ENCODE measurements around the gene CHCHD3.

The CHCHD3 gene

DNA sequence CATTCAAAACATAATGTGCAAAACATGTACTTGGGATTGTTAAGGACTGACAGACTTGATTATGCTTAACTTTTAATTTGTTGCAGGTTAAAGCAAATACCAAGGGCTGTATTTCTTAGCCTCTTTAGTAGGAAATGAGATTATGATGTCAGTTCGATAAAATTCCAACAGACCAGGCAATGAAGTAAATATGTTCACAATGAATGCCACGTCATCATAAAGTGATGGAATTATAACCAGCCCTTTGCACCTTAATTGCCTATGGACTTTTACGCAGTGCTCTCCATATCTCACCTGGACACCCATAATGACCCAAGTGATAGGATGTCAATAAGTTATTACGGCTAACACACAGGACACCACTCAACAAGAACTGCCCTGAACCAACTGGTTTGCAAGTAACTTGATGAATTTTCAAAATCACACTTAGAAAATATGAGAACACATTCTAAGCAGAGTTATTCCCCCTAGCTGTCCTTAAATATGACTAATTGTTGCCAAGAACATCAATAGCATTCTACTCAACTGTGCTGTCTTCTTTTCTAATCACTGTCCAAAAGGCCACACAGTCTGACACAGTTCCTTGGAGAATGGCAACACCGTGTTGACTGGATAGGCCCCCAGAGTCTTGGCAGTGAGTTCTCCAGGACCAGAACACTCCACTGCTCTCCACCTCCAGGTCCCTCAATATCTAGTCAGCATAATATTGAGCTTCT, 115.0 kb downstream of the CHCHD3 start:
- Histone ChIP-seq H3K27ac (no peak overlapping the region), H3K4me3 (ENCODE audit: low read depth in 1 of 2, low read length in 1 of 2) (no peak overlapping the region), H3K4me1 (ENCODE audit: control insufficient read depth in 1 of 2, insufficient read depth in 1 of 2, low read depth in 1 of 2, low read length in 1 of 2) (no peaks in the 10 kb centered on the region), H3K9me3 (no peaks in the 10 kb centered on the region), H3K27me3 (no peaks in the 10 kb centered on the region), H3K36me3 (no peaks in the 10 kb centered on the region)
- TF ChIP-seq CTCF (IDR thresholded peaks at IDR 0.05) = no peak

DNA sequence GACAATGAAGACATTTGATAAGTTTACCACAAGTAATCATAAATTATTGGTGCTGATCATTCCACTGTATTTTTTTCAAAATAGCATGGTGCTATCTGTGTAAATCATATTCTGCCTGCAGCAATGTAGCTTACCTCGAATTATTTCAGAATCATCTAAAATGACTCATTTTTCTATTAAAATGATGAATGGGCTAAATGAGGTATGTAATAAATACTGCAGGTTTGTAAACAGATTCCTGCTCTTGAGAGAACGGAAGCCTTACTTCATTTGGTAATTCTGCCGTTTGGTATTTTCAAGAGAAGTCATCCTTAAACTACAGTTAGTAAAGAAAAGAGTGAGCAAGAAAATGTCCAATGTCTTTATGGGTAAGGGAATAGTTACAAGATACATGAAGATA, 115.9 kb downstream of the CHCHD3 start:
- no peaks in the 10 kb centered on the region for H3K27me3 ChIP-seq
- no peak for TF ChIP-seq CTCF (IDR thresholded peaks at IDR 0.05)

GRCh38 chr7:132964876-132965275, 117.0 kb downstream of the CHCHD3 start:
- Histone ChIP-seq H3K36me3 (no peaks in the 10 kb centered on the region), H3K4me3 (ENCODE audit: low read depth in 1 of 2, low read length in 1 of 2) (no peak overlapping the region), H3K4me1 (ENCODE audit: control insufficient read depth in 1 of 2, insufficient read depth in 1 of 2, low read depth in 1 of 2, low read length in 1 of 2) (no peaks in the 10 kb centered on the region), H3K27ac (no peak overlapping the region), H3K9me3 (no peaks in the 10 kb centered on the region), H3K27me3 (no peaks in the 10 kb centered on the region)
- TF ChIP-seq CTCF (IDR thresholded peaks at IDR 0.05) = no peak

More for the DNA sequence above, 115.9 kb downstream of the CHCHD3 start:
- Histone ChIP-seq H3K4me1 (ENCODE audit: control insufficient read depth in 1 of 2, insufficient read depth in 1 of 2, low read depth in 1 of 2, low read length in 1 of 2) (no peaks in the 10 kb centered on the region), H3K4me3 (ENCODE audit: low read depth in 1 of 2, low read length in 1 of 2) (no peak overlapping the region), H3K36me3 (no peaks in the 10 kb centered on the region), H3K27ac (no peak overlapping the region), H3K9me3 (no peaks in the 10 kb centered on the region)

DNA sequence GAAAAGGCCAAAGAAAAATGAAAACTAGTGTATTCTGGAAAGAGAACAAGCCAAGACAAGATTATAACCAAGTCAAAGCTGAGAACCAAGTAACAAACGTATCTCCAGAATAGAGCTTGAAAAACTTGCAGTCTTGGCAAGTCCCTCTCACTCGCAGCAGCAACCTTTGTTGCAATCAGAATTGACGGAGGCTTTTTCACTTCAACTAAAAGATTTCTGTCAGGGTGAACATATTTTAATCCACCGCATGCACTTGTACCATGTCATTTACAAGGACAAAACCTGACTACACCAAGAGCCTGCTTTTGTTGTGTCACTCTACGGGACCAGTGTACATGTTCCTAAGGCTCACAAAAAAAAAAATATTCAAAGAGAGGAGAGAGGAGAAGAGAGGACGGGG, 122.0 kb downstream of the CHCHD3 start:
- Histone ChIP-seq H3K27me3 (no peaks in the 10 kb centered on the region), H3K4me1 (ENCODE audit: control insufficient read depth in 1 of 2, insufficient read depth in 1 of 2, low read depth in 1 of 2, low read length in 1 of 2) (peaks cover 11 to 18% of the 10 kb centered on the region in 2 experiments), H3K36me3 (no peaks in the 10 kb centered on the region), H3K9me3 (no peaks in the 10 kb centered on the region), H3K27ac (no peak overlapping the region), H3K4me3 (ENCODE audit: low read depth in 1 of 2, low read length in 1 of 2) (no peak overlapping the region)
- no peak for TF ChIP-seq CTCF (IDR thresholded peaks at IDR 0.05)

DNA sequence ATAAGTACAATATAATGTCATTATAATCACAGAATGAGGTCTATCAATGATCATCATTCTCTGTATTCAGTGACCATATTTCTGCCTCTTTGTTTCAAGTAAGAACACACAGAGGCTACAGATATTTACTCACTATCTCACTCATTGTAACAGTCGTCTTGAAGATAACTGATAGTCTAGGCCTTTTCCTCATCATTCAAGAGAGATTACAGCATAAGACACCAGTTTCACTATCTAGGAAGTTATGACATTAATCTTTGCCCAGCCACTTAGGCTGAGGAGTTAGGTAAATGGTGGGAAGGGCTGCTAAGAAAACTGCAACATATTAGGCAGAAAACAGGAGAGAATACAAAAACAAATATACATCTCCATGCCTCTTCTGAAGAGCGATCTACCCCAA, 125.3 kb downstream of the CHCHD3 start:
- no peak for TF ChIP-seq CTCF (IDR thresholded peaks at IDR 0.05)

More for the DNA sequence above, 125.3 kb downstream of the CHCHD3 start:
- H3K27ac ChIP-seq = no peak overlapping the region
- H3K4me1 ChIP-seq (ENCODE audit: control insufficient read depth in 1 of 2, insufficient read depth in 1 of 2, low read depth in 1 of 2, low read length in 1 of 2) = peaks cover 11 to 18% of the 10 kb centered on the region in 2 experiments
- H3K9me3 ChIP-seq = no peaks in the 10 kb centered on the region
- no peaks in the 10 kb centered on the region for H3K27me3 ChIP-seq
- no peak overlapping the region for H3K4me3 ChIP-seq (ENCODE audit: low read depth in 1 of 2, low read length in 1 of 2)
- no peaks in the 10 kb centered on the region for H3K36me3 ChIP-seq
